ENCODE results near the gene SIGLEC9.

- TF ChIP-seq CTCF (IDR thresholded peaks at IDR 0.05; ENCODE audit: low read length) (no peak), EZH2 (optimal IDR thresholded peaks at IDR 0.05; ENCODE audit: low read depth, low read length) (no peak)
Observed at GRCh38 chr19:51110666-51110971, 14.1 kb upstream of the SIGLEC9 start.

Data from MM.1S (cell line).